SK-N-SH treated with all-trans-retinoic acid at 6 μM for 48 hours (cell line): Measurements from ENCODE around the gene ZNF691.

ENCODE experiments used
- ISL1 ChIP-seq: fragments of 250-450 bp; sonication (Bioruptor Pico); IDR thresholded peaks from 2 replicates; pipeline ENCODE4 v2.1.2; 2022; ENCODE audit warnings: mild to moderate bottlenecking, moderate library complexity
- RARB ChIP-seq: fragments of 250-450 bp; sonication (Bioruptor Pico); IDR thresholded peaks from 2 replicates; pipeline ENCODE4 v1.8.0; 2021; ENCODE audit warnings: mild to moderate bottlenecking, moderate library complexity
- TOX ChIP-seq: fragments of 250-450 bp; sonication (Bioruptor Pico); IDR thresholded peaks from 2 replicates; pipeline ENCODE4 v1.8.0; 2021; ENCODE audit warnings: mild to moderate bottlenecking, moderate library complexity, borderline replicate concordance
- ZC3H10 ChIP-seq: fragments of 250-450 bp; sonication (Bioruptor Pico); IDR thresholded peaks from 2 replicates; pipeline ENCODE4 v1.5.1; 2021; ENCODE audit warnings: mild to moderate bottlenecking, moderate library complexity
- ZFP3 ChIP-seq: fragments of 250-450 bp; sonication (Bioruptor Pico); IDR thresholded peaks from 2 replicates; pipeline ENCODE4 v1.5.0; 2020; ENCODE audit warnings: mild to moderate bottlenecking, moderate library complexity
- ZFP30 ChIP-seq: fragments of 450-650 bp; formaldehyde crosslinking; IDR thresholded peaks from 2 replicates; pipeline ENCODE4 v1.5.0; 2022; ENCODE audit warnings: mild to moderate bottlenecking, moderate library complexity
- ZNF565 ChIP-seq: fragments of 450-650 bp; formaldehyde crosslinking; conservative IDR thresholded peaks from 2 replicates; pipeline ENCODE4 v1.5.0; 2020; ENCODE audit warnings: low read depth, mild to moderate bottlenecking, moderate library complexity
- ZNF8 ChIP-seq: fragments of 450-650 bp; formaldehyde crosslinking; IDR thresholded peaks from 2 replicates; pipeline ENCODE4 v1.5.0; 2020; ENCODE audit warnings: mild to moderate bottlenecking, moderate library complexity
- TF ChIP-seq, protein P1 (sequence below): fragments of 250-450 bp; sonication (Bioruptor Pico); IDR thresholded peaks from 2 replicates; pipeline ENCODE4 v1.5.1; 2020; ENCODE audit warnings: low read depth, mild to moderate bottlenecking, moderate library complexity
- TF ChIP-seq, protein P2 (sequence below): fragments of 250-450 bp; sonication (Bioruptor Pico); IDR thresholded peaks from 2 replicates; pipeline ENCODE4 v1.8.0; 2020; ENCODE audit warnings: mild to moderate bottlenecking, moderate library complexity, borderline replicate concordance

DNA sequence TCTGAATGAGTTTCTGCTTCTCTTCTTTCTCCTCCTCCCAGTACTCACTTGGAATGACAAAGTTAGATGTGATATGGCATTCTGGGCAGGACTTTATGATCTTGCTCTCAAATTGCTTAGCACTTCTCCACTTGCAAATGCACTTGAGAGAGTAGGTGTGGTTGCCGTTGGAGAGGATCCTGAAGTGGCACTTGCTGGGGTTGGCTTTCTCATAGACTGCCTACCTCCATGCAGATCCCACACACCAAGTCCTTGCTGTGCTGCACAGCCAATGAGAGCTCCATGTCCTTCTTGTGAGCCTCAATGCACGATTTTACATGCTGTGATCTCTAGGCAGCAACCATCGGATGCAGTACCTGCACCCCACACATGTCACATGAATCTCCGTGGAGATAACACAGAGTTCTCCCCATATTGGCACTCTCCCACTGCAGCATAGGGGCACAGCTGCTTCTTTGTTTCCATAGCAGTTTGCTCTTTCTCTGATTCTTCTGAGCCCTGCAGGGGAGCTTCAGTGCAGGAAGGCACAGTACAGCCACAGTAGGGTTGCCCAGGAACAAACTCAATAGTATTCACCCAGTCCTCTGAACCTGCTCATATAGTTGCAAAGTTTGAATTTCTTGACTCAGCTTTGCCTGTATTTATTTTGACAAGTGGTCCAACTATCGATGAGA is 45.2 kb downstream of the ZNF691 start:
- TF ChIP-seq RARB = no peak
- TF ChIP-seq ZFP3 (CRISPR knock-in tag) = no peak
- TF ChIP-seq ZFP30 (CRISPR knock-in tag) = no peak
- no peak for TF ChIP-seq ZNF8
- TF ChIP-seq, protein P1, sequence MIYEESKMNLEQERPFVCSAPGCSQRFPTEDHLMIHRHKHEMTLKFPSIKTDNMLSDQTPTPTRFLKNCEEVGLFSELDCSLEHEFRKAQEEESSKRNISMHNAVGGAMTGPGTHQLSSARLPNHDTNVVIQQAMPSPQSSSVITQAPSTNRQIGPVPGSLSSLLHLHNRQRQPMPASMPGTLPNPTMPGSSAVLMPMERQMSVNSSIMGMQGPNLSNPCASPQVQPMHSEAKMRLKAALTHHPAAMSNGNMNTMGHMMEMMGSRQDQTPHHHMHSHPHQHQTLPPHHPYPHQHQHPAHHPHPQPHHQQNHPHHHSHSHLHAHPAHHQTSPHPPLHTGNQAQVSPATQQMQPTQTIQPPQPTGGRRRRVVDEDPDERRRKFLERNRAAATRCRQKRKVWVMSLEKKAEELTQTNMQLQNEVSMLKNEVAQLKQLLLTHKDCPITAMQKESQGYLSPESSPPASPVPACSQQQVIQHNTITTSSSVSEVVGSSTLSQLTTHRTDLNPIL (CRISPR knock-in tag) = no peak
- TF ChIP-seq ISL1 (CRISPR knock-in tag) = no peak
- TF ChIP-seq, protein P2, sequence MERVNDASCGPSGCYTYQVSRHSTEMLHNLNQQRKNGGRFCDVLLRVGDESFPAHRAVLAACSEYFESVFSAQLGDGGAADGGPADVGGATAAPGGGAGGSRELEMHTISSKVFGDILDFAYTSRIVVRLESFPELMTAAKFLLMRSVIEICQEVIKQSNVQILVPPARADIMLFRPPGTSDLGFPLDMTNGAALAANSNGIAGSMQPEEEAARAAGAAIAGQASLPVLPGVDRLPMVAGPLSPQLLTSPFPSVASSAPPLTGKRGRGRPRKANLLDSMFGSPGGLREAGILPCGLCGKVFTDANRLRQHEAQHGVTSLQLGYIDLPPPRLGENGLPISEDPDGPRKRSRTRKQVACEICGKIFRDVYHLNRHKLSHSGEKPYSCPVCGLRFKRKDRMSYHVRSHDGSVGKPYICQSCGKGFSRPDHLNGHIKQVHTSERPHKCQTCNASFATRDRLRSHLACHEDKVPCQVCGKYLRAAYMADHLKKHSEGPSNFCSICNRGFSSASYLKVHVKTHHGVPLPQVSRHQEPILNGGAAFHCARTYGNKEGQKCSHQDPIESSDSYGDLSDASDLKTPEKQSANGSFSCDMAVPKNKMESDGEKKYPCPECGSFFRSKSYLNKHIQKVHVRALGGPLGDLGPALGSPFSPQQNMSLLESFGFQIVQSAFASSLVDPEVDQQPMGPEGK (CRISPR knock-in tag) = no peak
- no peak for TF ChIP-seq ZC3H10 (CRISPR knock-in tag)
- no peak for TF ChIP-seq ZNF565
- TF ChIP-seq TOX = no peak
